K562 (cell line): ENCODE data around the gene N4BP2. TPM values are rescaled to one million over a fixed set of nuclear protein-coding genes. Genes with fewer than 3 reads are reported as not detected.

Source experiments
- CBX3 ChIP-seq, 2 experiments: IDR thresholded peaks; 1 replicate in 1 of 2; 2 replicates in 1 of 2; pipeline ENCODE4 v1.6.1; 2012; ENCODE audit warnings: inconsistent platforms in 2 of 2, low read length in 2 of 2, borderline replicate concordance in 1 of 2, control low read depth in 1 of 2
- FOXP1 ChIP-seq: sonication (generic); formaldehyde crosslinking; IDR thresholded peaks from 2 replicates; pipeline ENCODE4 v1.8.0; 2022; ENCODE audit warnings: mild to moderate bottlenecking, missing genetic modification reagents
- MLLT1 ChIP-seq, 2 experiments: fragments of 450-650 bp; IDR thresholded peaks; 2 replicates each; pipeline ENCODE4 v1.6.1; 2016
- PCBP1 ChIP-seq: fragments of 200-400 bp; formaldehyde crosslinking; IDR thresholded peaks from 2 replicates; pipeline ENCODE4 v1.6.1; 2018; ENCODE audit warnings: mild to moderate bottlenecking, low read depth, low read length; ENCODE audit not compliant: poor library complexity, severe bottlenecking
- POLR2H ChIP-seq: IDR thresholded peaks from 2 replicates; pipeline ENCODE4 v1.6.1; 2016; ENCODE audit warnings: missing genetic modification characterization, low read depth, mild to moderate bottlenecking, control low read depth, missing compliant biosample characterization, moderate library complexity
- SRSF1 ChIP-seq: fragments of 200-400 bp; formaldehyde crosslinking; IDR thresholded peaks from 2 replicates; pipeline ENCODE4 v1.6.1; 2017; ENCODE audit warnings: mild to moderate bottlenecking, low read depth, low read length, moderate library complexity
- TRIM24 ChIP-seq, 2 experiments: fragments of 450-650 bp; IDR thresholded peaks; 2 replicates each; pipeline ENCODE4 v1.6.1; 2016
- VEZF1 ChIP-seq: fragments of 200-800 bp; sonication (Bioruptor generic); IDR thresholded peaks from 2 replicates; pipeline ENCODE4 v1.6.1; 2017; ENCODE audit warnings: missing genetic modification characterization, missing compliant biosample characterization
- ZNF384 ChIP-seq: IDR thresholded peaks from 2 replicates; pipeline ENCODE4 v1.6.1; 2012; ENCODE audit warnings: low read depth, low read length, improper control_type of control experiment
- ZNF76 ChIP-seq: fragments of 250-450 bp; sonication (Bioruptor Pico); IDR thresholded peaks from 2 replicates; pipeline ENCODE4 v1.4.0; 2020; ENCODE audit warnings: mild to moderate bottlenecking, moderate library complexity, borderline replicate concordance
- polyA plus RNA-seq, 8 experiments: library from polyadenylated mRNA; depleted of rRNA in 4 of 8; stranded (reverse) in 5 of 8; unstranded in 3 of 8; fragments of >200 nt; fragmentation: Nextera tagmentation in 2 of 8; fragmentation: Illumina TruSeq in 1 of 8; extraction: Ambion mirVana in 2 of 8; extraction: Trizol in 1 of 8; gene quantifications; 2 replicates each; pipeline versions ENCODE4 v1.2.1 to v1.2.3, GENCODE V29; 2011 to 2014; ENCODE audit warnings: inconsistent platforms in 1 of 8, missing spikeins in 1 of 8
- total RNA-seq, 7 experiments: library from RNA; depleted of rRNA in 6 of 7; stranded (reverse); fragments of >200 nt in 6 of 7; fragmentation: Illumina TruSeq in 2 of 7; extraction: Trizol in 2 of 7; gene quantifications; 2 replicates each; pipeline versions ENCODE4 v1.2.1 to v1.2.3, GENCODE V29; 2011 to 2021; ENCODE audit warnings: low replicate concordance in 1 of 7
- TF ChIP-seq, protein P1 (sequence below): fragments of 450-650 bp; IDR thresholded peaks from 2 replicates; pipeline ENCODE4 v1.6.1; 2016; ENCODE audit warnings: mild to moderate bottlenecking, moderate library complexity

Gene N4BP2
- total and polyA plus RNA-seq, 9 of the 15 experiments (the other 6 are each of a cell fraction or from before 2014, with no cell fraction given): 2.7 to 12.6 (median 7.6) TPM

DNA sequence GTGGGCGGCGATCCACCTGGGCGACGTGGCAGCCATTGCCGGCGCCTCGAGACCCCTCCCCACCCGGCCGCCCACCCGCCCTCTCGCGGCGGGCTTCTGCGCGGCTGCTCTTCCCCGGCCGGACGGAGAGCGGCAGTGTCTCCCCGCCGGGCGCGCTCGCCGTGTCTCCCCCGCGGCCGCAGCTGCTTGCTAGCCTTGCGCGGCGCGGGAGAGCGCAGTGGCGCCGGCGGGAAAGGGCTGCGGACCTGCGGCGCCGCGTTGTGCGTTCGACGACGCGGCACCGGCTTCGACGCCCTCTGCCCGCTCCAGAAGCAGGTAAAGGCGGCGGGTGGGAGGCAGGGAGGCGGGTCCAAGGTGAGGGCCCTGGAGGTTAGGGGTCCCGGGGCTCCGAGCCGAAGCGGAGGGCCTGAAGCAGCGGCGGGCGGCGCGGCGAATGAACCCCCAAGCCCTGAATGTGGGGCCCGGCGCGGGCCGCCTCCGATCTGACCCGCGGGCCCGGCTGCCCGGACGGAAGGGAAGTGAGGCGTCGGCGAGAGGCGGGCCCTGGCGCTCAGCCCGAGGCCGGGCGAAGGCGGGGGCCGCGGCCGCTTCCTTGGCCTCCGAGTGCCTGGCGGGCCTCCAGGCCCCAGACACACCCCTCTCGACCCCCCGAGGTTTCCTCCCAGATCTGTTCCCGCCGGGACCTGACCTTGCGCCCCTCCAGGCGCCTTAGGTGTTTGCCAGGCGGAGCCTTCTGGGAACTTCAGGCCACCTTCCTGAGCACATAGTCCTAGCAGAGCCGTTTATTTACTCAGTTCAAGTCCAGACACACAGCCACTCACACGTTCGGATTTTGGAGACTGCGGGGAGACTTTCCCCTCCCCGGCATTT is at the start of gene N4BP2 (continued):
- TF ChIP-seq, protein P1, sequence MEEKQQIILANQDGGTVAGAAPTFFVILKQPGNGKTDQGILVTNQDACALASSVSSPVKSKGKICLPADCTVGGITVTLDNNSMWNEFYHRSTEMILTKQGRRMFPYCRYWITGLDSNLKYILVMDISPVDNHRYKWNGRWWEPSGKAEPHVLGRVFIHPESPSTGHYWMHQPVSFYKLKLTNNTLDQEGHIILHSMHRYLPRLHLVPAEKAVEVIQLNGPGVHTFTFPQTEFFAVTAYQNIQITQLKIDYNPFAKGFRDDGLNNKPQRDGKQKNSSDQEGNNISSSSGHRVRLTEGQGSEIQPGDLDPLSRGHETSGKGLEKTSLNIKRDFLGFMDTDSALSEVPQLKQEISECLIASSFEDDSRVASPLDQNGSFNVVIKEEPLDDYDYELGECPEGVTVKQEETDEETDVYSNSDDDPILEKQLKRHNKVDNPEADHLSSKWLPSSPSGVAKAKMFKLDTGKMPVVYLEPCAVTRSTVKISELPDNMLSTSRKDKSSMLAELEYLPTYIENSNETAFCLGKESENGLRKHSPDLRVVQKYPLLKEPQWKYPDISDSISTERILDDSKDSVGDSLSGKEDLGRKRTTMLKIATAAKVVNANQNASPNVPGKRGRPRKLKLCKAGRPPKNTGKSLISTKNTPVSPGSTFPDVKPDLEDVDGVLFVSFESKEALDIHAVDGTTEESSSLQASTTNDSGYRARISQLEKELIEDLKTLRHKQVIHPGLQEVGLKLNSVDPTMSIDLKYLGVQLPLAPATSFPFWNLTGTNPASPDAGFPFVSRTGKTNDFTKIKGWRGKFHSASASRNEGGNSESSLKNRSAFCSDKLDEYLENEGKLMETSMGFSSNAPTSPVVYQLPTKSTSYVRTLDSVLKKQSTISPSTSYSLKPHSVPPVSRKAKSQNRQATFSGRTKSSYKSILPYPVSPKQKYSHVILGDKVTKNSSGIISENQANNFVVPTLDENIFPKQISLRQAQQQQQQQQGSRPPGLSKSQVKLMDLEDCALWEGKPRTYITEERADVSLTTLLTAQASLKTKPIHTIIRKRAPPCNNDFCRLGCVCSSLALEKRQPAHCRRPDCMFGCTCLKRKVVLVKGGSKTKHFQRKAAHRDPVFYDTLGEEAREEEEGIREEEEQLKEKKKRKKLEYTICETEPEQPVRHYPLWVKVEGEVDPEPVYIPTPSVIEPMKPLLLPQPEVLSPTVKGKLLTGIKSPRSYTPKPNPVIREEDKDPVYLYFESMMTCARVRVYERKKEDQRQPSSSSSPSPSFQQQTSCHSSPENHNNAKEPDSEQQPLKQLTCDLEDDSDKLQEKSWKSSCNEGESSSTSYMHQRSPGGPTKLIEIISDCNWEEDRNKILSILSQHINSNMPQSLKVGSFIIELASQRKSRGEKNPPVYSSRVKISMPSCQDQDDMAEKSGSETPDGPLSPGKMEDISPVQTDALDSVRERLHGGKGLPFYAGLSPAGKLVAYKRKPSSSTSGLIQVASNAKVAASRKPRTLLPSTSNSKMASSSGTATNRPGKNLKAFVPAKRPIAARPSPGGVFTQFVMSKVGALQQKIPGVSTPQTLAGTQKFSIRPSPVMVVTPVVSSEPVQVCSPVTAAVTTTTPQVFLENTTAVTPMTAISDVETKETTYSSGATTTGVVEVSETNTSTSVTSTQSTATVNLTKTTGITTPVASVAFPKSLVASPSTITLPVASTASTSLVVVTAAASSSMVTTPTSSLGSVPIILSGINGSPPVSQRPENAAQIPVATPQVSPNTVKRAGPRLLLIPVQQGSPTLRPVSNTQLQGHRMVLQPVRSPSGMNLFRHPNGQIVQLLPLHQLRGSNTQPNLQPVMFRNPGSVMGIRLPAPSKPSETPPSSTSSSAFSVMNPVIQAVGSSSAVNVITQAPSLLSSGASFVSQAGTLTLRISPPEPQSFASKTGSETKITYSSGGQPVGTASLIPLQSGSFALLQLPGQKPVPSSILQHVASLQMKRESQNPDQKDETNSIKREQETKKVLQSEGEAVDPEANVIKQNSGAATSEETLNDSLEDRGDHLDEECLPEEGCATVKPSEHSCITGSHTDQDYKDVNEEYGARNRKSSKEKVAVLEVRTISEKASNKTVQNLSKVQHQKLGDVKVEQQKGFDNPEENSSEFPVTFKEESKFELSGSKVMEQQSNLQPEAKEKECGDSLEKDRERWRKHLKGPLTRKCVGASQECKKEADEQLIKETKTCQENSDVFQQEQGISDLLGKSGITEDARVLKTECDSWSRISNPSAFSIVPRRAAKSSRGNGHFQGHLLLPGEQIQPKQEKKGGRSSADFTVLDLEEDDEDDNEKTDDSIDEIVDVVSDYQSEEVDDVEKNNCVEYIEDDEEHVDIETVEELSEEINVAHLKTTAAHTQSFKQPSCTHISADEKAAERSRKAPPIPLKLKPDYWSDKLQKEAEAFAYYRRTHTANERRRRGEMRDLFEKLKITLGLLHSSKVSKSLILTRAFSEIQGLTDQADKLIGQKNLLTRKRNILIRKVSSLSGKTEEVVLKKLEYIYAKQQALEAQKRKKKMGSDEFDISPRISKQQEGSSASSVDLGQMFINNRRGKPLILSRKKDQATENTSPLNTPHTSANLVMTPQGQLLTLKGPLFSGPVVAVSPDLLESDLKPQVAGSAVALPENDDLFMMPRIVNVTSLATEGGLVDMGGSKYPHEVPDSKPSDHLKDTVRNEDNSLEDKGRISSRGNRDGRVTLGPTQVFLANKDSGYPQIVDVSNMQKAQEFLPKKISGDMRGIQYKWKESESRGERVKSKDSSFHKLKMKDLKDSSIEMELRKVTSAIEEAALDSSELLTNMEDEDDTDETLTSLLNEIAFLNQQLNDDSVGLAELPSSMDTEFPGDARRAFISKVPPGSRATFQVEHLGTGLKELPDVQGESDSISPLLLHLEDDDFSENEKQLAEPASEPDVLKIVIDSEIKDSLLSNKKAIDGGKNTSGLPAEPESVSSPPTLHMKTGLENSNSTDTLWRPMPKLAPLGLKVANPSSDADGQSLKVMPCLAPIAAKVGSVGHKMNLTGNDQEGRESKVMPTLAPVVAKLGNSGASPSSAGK: peak; percentile 97
- TF ChIP-seq POLR2H (tag) (0 out of 2 replicates have a peak, but pooled peaks have one; percentile 12), CBX3 (IDR thresholded peaks at IDR 0.05; ENCODE audit: borderline replicate concordance in 1 of 2, low read length in 2 of 2) (peak in 1 of 2 experiments; percentile 62; a peak in 1 of 3 replicates), MLLT1 (IDR thresholded peaks at IDR 0.05) (peak; percentile 47 to 68; a peak in 2 of 4 replicates), VEZF1 (CRISPR knock-in tag) (peak; percentile 81), PCBP1 (peak; percentile 97), FOXP1 (CRISPR knock-in tag) (peak; percentile 98), TRIM24 (IDR thresholded peaks at IDR 0.05) (peak in 1 of 2 experiments; percentile 85; a peak in 2 of 4 replicates), SRSF1 (peak; percentile 36; the same call in 1 of the 2 replicates), ZNF76 (CRISPR knock-in tag) (0 out of 2 replicates have a peak, but pooled peaks have one; percentile 0), ZNF384 (peak; percentile 5; the same call in 1 of the 2 replicates)
